Measurements from ENCODE around the gene RIMS3. TPM values are rescaled to one million over a fixed set of nuclear protein-coding genes. Genes with fewer than 3 reads are reported as not detected.

The RIMS3 gene
- polyA plus RNA-seq, 1 donor from 2014 or later: 31.6 TPM

- Histone ChIP-seq H3K27me3 (ENCODE audit: insufficient read depth, low read depth, low read length) (no peaks in the 10 kb centered on the region), H4K20me1 (ENCODE audit: insufficient read depth) (no peaks in the 10 kb centered on the region), H3K79me2 (replicated peaks; ENCODE audit: insufficient read depth, low read length) (no peaks in the 10 kb centered on the region), H2AFZ (ENCODE audit: low read depth, low read length) (no peak overlapping the region), H3K36me3 (ENCODE audit: insufficient read depth, low read length) (no peaks in the 10 kb centered on the region), H3K4me3 (ENCODE audit: low read length) (no peak overlapping the region), H3F3A (ENCODE audit: insufficient read depth, low read length, poor library complexity, severe bottlenecking) (no peaks in the 10 kb centered on the region), H3K9me2 (ENCODE audit: insufficient read depth, low read length) (no peaks in the 10 kb centered on the region), H3K4me2 (ENCODE audit: low read length) (no peak overlapping the region), H3K27ac (ENCODE audit: low read length) (no peak overlapping the region), H3K9me3 (ENCODE audit: low read length) (no peaks in the 10 kb centered on the region), H3K9ac (ENCODE audit: low read length) (no peak overlapping the region)
- no peak for TF ChIP-seq POLR2AphosphoS5 (IDR thresholded peaks at IDR 0.05)
- no peak for TF ChIP-seq REST (IDR thresholded peaks at IDR 0.05; ENCODE audit: borderline replicate concordance)
- TF ChIP-seq MXI1 (conservative IDR thresholded peaks at IDR 0.05; ENCODE audit: poor library complexity, severe bottlenecking): no peak
- no peak for TF ChIP-seq RAD21 (conservative IDR thresholded peaks at IDR 0.05)
- no peak for TF ChIP-seq EZH2 (IDR thresholded peaks at IDR 0.05; ENCODE audit: borderline replicate concordance, insufficient read depth, low read length, poor library complexity, severe bottlenecking)
- no peak for TF ChIP-seq EP300 (conservative IDR thresholded peaks at IDR 0.05; ENCODE audit: poor library complexity, severe bottlenecking)
- TF ChIP-seq TAF1 (IDR thresholded peaks at IDR 0.05; ENCODE audit: low read depth): no peak
- TF ChIP-seq SMC3 (conservative IDR thresholded peaks at IDR 0.05; ENCODE audit: poor library complexity): no peak
- no peak for TF ChIP-seq CTCF (IDR thresholded peaks at IDR 0.05; ENCODE audit: poor library complexity, severe bottlenecking)
Observed at GRCh38 chr1:40673452-40673851, 8.0 kb upstream of the RIMS3 start.

- no peaks in the 10 kb centered on the region for H3K27me3 ChIP-seq (ENCODE audit: insufficient read depth, low read depth, low read length)
- peak overlapping the region; percentile 39 for H3K4me3 ChIP-seq (ENCODE audit: low read length)
- H2AFZ ChIP-seq (ENCODE audit: low read depth, low read length): no peak overlapping the region
- H3K9me2 ChIP-seq (ENCODE audit: insufficient read depth, low read length): no peaks in the 10 kb centered on the region
- H3F3A ChIP-seq (ENCODE audit: insufficient read depth, low read length, poor library complexity, severe bottlenecking): no peaks in the 10 kb centered on the region
- no peaks in the 10 kb centered on the region for H3K79me2 ChIP-seq (replicated peaks; ENCODE audit: insufficient read depth, low read length)
- no peak overlapping the region for H3K9ac ChIP-seq (ENCODE audit: low read length)
- TF ChIP-seq CTCF (IDR thresholded peaks at IDR 0.05; ENCODE audit: poor library complexity, severe bottlenecking) (peak; percentile 78), RAD21 (conservative IDR thresholded peaks at IDR 0.05) (peak; percentile 61), SMC3 (conservative IDR thresholded peaks at IDR 0.05; ENCODE audit: poor library complexity) (peak; percentile 77), POLR2AphosphoS5 (IDR thresholded peaks at IDR 0.05) (no peak), TAF1 (IDR thresholded peaks at IDR 0.05; ENCODE audit: low read depth) (no peak)
- no peak overlapping the region for H3K27ac ChIP-seq (ENCODE audit: low read length)
- H3K36me3 ChIP-seq (ENCODE audit: insufficient read depth, low read length): no peaks in the 10 kb centered on the region
- no peak overlapping the region for H3K4me2 ChIP-seq (ENCODE audit: low read length)
- no peaks in the 10 kb centered on the region for H3K9me3 ChIP-seq (ENCODE audit: low read length)
- no peaks in the 10 kb centered on the region for H4K20me1 ChIP-seq (ENCODE audit: insufficient read depth)
Observed at GRCh38 chr1:40668769-40669525, 3.5 kb upstream of the RIMS3 start.

All from neural cell (in vitro differentiated cells).